ENCODE results near the gene KCNIP1. TPM values are rescaled to one million over a fixed set of nuclear protein-coding genes. Genes with fewer than 3 reads are reported as not detected.

The KCNIP1 gene
- total RNA-seq, 4 donors from 2014 or later, result 0.34 TPM; not detected in 3

DNA sequence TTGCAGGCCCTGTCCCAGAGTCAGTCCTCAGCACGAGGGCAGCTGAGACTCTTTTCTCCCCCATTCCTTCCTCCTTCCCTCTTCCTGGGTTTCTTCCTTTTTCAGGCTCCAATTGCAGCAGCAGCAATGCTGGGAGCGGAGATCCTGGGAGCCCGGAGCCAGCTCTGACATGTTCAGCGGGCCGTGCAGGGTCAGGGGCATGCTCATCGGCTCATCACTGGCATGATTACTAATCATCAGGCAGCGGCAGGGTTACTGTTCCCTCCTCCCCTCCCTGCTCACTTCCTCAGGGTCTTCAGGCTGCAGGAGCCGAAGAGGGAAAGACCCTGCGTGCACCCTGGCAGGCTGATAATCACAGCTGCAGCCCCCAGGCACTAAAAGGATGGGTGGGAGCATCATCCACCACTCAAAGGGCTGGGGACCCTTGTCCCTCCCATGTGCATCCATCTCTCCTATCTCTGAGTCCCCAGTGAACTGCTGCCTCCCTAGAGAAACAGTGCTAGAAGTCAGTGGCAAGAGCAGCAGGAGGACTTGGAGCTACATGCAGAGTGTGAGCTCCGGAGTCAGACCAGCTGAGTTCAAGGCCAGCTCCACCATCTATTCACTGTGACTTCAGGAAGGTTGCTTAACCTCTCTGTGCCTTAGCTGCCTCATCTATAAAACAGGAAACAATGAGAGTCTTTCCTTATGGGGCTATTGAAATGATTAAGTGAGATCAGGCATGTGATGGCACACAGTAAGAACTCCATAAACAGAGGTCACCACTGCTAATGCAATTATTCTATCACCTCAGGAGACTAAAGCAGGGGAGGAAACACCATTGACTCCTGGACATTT, 7.8 kb upstream of the KCNIP1 start:
- H3K4me1 ChIP-seq, result peaks cover 15% of the 10 kb centered on the region
- no peaks in the 10 kb centered on the region for H3K36me3 ChIP-seq
- TF ChIP-seq POLR2AphosphoS5 (IDR thresholded peaks at IDR 0.05) (no peak), POLR2A (IDR thresholded peaks at IDR 0.05) (no peak), EP300 (IDR thresholded peaks at IDR 0.05) (no peak)
- TF ChIP-seq, protein P1, sequence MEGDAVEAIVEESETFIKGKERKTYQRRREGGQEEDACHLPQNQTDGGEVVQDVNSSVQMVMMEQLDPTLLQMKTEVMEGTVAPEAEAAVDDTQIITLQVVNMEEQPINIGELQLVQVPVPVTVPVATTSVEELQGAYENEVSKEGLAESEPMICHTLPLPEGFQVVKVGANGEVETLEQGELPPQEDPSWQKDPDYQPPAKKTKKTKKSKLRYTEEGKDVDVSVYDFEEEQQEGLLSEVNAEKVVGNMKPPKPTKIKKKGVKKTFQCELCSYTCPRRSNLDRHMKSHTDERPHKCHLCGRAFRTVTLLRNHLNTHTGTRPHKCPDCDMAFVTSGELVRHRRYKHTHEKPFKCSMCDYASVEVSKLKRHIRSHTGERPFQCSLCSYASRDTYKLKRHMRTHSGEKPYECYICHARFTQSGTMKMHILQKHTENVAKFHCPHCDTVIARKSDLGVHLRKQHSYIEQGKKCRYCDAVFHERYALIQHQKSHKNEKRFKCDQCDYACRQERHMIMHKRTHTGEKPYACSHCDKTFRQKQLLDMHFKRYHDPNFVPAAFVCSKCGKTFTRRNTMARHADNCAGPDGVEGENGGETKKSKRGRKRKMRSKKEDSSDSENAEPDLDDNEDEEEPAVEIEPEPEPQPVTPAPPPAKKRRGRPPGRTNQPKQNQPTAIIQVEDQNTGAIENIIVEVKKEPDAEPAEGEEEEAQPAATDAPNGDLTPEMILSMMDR (IDR thresholded peaks at IDR 0.05), result no peak
- H3K27me3 ChIP-seq, result peaks cover 6% of the 10 kb centered on the region
- H3K4me3 ChIP-seq, result no peak overlapping the region
- 54% methylated on average over 10 of the region's 10 CpGs for WGBS
- H3K27ac ChIP-seq, result no peak overlapping the region
- H3K9me3 ChIP-seq, result no peaks in the 10 kb centered on the region
- DNase-seq (ENCODE audit: low spot score in 2 of 2), result no peak

DNA sequence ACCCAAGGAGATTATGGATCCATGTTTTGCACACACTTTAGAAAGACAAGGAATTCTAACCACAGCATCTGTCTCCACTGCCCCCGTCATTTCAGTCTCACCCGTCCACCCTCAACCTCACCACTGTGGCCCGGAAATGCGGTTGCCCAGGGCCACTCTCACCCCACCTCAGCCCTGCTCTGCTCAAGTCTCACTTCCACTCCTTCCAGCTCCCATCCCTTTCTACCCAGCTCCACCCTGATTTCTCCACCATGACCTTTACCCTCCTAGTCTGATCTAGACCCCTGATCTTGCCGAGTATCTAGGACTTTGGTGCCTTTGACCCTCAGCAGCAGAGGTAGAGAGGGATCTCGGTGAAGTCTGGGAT, 7.2 kb upstream of the KCNIP1 start:
- no peak overlapping the region for H3K27ac ChIP-seq
- H3K4me1 ChIP-seq, result peaks cover 9% of the 10 kb centered on the region
- peaks cover 6% of the 10 kb centered on the region for H3K27me3 ChIP-seq
- no peaks in the 10 kb centered on the region for H3K9me3 ChIP-seq
- no peak overlapping the region for H3K4me3 ChIP-seq
- 85% methylated on average over 6 of the region's 6 CpGs for WGBS
- H3K36me3 ChIP-seq, result no peaks in the 10 kb centered on the region
- TF ChIP-seq POLR2AphosphoS5 (IDR thresholded peaks at IDR 0.05), result no peak
- no peak for TF ChIP-seq POLR2A (IDR thresholded peaks at IDR 0.05)
- TF ChIP-seq, protein P1 (IDR thresholded peaks at IDR 0.05), result no peak
- no peak for TF ChIP-seq EP300 (IDR thresholded peaks at IDR 0.05)
- no peak for DNase-seq (ENCODE audit: low spot score in 2 of 2)

DNA sequence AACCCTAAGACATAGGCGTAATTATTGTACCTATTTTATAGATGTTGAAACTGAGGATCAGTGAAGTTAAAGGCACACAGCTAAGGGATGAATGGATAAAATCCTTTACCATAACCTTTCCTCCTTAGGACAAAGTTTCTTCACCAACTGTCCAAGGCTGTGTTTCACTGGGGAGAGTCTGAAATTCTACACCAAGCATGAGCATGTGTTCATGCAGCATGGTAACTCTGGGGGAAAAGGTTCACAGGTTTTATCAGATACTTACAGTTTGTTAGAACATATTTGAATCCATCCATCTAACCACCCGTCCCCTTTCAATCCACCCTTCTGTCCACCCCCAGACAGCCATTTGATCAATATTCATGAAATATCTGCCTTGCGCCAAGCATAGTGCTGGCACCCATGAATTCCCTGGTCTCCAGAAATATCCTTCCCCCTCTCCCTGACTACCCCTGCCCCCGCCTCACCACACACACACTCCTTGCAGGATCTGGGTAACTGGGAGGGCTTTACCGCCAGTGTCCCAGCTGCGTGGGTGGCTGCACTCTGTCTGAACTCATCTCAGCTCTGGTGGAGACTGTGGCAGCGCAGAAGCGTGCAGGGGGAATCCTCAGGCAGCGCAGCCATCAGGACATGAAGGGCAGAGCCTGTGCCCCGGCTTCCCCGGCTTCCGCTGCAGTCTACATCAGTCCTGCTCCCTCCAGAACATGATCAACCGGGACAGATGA, 6.3 kb upstream of the KCNIP1 start:
- no peaks in the 10 kb centered on the region for H3K36me3 ChIP-seq
- no peak for DNase-seq (ENCODE audit: low spot score in 2 of 2)
- H3K27me3 ChIP-seq, result peaks cover 6% of the 10 kb centered on the region
- H3K4me1 ChIP-seq, result peaks cover 2% of the 10 kb centered on the region
- no peaks in the 10 kb centered on the region for H3K9me3 ChIP-seq
- 63% methylated on average over 9 of the region's 13 CpGs for WGBS
- no peak overlapping the region for H3K4me3 ChIP-seq
- no peak overlapping the region for H3K27ac ChIP-seq
- TF ChIP-seq, protein P1 (IDR thresholded peaks at IDR 0.05), result no peak
- no peak for TF ChIP-seq EP300 (IDR thresholded peaks at IDR 0.05)
- TF ChIP-seq POLR2AphosphoS5 (IDR thresholded peaks at IDR 0.05), result no peak
- no peak for TF ChIP-seq POLR2A (IDR thresholded peaks at IDR 0.05)

DNA sequence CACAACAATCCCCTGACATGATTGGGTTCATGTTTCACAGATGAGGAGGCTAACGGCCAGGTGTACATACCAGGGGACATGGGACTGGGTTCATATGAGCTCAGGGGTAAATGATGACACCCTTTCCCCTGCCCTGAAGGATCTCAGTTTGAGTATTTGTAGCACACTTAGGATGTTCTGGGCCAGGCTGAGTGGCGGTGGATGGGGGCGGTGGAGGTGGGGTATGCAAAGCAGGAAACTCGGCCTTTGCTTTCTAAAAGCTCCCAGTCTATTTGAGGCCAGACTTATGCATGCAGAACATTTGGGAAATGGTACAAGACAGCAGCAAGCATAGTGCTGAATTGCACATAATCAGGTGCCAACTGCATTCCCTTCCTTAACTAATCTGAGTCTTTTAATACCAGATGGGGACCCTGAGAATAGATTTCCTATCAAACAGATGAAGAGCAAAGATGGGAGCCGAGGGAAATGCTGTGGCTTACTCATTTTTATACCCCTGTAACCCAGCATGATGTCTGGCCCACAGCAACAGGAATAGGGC, 4.9 kb upstream of the KCNIP1 start:
- Histone ChIP-seq H3K27ac (no peak overlapping the region), H3K4me1 (peaks cover 5% of the 10 kb centered on the region), H3K36me3 (no peaks in the 10 kb centered on the region), H3K27me3 (peaks cover 15% of the 10 kb centered on the region), H3K4me3 (no peak overlapping the region), H3K9me3 (no peaks in the 10 kb centered on the region)
- WGBS, result 92% methylated on average over 5 of the region's 5 CpGs
- TF ChIP-seq POLR2A (IDR thresholded peaks at IDR 0.05) (no peak), POLR2AphosphoS5 (IDR thresholded peaks at IDR 0.05) (no peak), EP300 (IDR thresholded peaks at IDR 0.05) (no peak)
- TF ChIP-seq, protein P1 (IDR thresholded peaks at IDR 0.05), result no peak
- no peak for DNase-seq (ENCODE audit: low spot score in 2 of 2)

DNA sequence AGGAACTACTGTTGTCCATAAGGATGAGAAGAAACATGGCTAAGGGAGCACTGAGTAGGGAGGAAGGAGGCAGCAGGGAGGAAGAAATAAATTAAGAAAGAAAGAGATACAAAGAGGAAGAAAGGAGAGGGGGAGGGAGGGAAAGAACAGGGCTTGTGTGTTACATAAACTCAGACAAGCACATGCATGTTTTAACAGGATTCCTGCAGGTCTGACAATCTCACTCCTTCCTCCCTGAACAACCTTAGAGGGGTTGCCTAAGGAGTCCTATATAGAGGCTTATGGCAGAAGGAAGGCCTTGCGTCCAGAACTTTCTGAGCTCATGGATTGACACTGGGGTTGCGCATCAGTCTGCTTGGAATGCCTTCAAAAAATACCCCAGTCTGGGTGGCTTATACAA, 4.2 kb upstream of the KCNIP1 start:
- TF ChIP-seq EP300 (IDR thresholded peaks at IDR 0.05) (no peak), POLR2A (IDR thresholded peaks at IDR 0.05) (no peak), POLR2AphosphoS5 (IDR thresholded peaks at IDR 0.05) (no peak)
- TF ChIP-seq, protein P1 (IDR thresholded peaks at IDR 0.05), result no peak
- H3K27me3 ChIP-seq, result peaks cover 23% of the 10 kb centered on the region
- no peak overlapping the region for H3K27ac ChIP-seq
- no peaks in the 10 kb centered on the region for H3K36me3 ChIP-seq
- WGBS, result 100% methylated on average over 2 of the region's 2 CpGs
- no peaks in the 10 kb centered on the region for H3K9me3 ChIP-seq
- no peak for DNase-seq (ENCODE audit: low spot score in 2 of 2)
- peaks cover 11% of the 10 kb centered on the region for H3K4me1 ChIP-seq
- no peak overlapping the region for H3K4me3 ChIP-seq
